RWPE1 (cell line): Measurements from ENCODE around the gene SLC27A6.

Experiments
- CTCF ChIA-PET: fragments of 350-600 bp; sonication (Branson Sonifier 250); formaldehyde crosslinking; extraction: SDS; loops from one replicate; lab custom pipeline; 2021; lab: Yijun Ruan, JAX
- POLR2A ChIA-PET: fragments of 400-600 bp; formaldehyde crosslinking; extraction: SDS; loops from one replicate; lab custom pipeline; 2020; ENCODE audit warnings: antibody characterized with exemption; ENCODE audit not compliant: low non-redundant PET; lab: Yijun Ruan, JAX
- DNase-seq: peaks from one replicate; pipeline ENCODE4 v3.0.0; 2012; ENCODE audit warnings: low spot score
- H3K27ac ChIP-seq: fragments of 450-650 bp; 2 replicates; pipeline ENCODE4 v1.5.1; 2017
- CTCF ChIP-seq: fragments of 450-650 bp; conservative IDR thresholded peaks from 2 replicates; pipeline ENCODE4 v1.5.1; 2017; ENCODE audit warnings: low read depth, mild to moderate bottlenecking

SLC27A6 gene

GRCh38 chr5:129001841-129002526 lies 36.7 kb downstream of the SLC27A6 start:
- ChIA-PET POLR2A (no interaction called here), CTCF (interaction anchor here (0.6 kb wide), 1 partner anchor 13 kb away, joined by 4 read pairs; no protein-coding TSS in a partner anchor)
- TF ChIP-seq CTCF, result no peak
- no peak overlapping the region for H3K27ac ChIP-seq
- no peak for DNase-seq

- H3K27ac ChIP-seq, result no peak overlapping the region
- POLR2A ChIA-PET, result no interaction called here
- no peak for DNase-seq
- CTCF ChIA-PET, result no interaction called here
- no peak for TF ChIP-seq CTCF
Observed at GRCh38 chr5:129002527-129002842, 37.2 kb downstream of the SLC27A6 start.

- TF ChIP-seq CTCF, result no peak
- no peak for DNase-seq
- no peak overlapping the region for H3K27ac ChIP-seq
- POLR2A ChIA-PET, result interaction anchor here (0.6 kb wide), 1 partner anchor 13 kb away, joined by 3 read pairs; no protein-coding TSS in a partner anchor
- CTCF ChIA-PET, result no interaction called here
Observed at GRCh38 chr5:129003232-129003631, 37.9 kb downstream of the SLC27A6 start.

- no peak overlapping the region for H3K27ac ChIP-seq
- POLR2A ChIA-PET, result no interaction called here
- CTCF ChIA-PET, result no interaction called here
- DNase-seq, result no peak
- TF ChIP-seq CTCF, result no peak
Observed at GRCh38 chr5:129014185-129014584, 48.9 kb downstream of the SLC27A6 start.

- ChIA-PET CTCF (interaction anchor here (0.6 kb wide), 1 partner anchor 986 kb away, joined by 3 read pairs; no protein-coding TSS in a partner anchor), POLR2A (no interaction called here)
- H3K27ac ChIP-seq, result no peak overlapping the region
- no peak for TF ChIP-seq CTCF
- DNase-seq, result no peak
Observed at GRCh38 chr5:129018837-129019236, 53.5 kb downstream of the SLC27A6 start.

GRCh38 chr5:129019401-129019908 lies 54.2 kb downstream of the SLC27A6 start:
- no peak for DNase-seq
- ChIA-PET POLR2A (no interaction called here), CTCF (interaction anchor here (0.6 kb wide), 1 partner anchor 986 kb away, joined by 3 read pairs; no protein-coding TSS in a partner anchor)
- no peak overlapping the region for H3K27ac ChIP-seq
- no peak for TF ChIP-seq CTCF
